ENCODE data around the gene RPP25.

The RPP25 gene

GRCh38 chr15:74956648-74957475 lies at the start of gene RPP25:
TSS of gene RPP25 (minus strand) at chr15:74956772. CDS start at chr15:74956583, 189 bp downstream.
- peak; percentile 79 for DNase-seq

GRCh38 chr15:75002398-75002797 lies 45.8 kb upstream of the RPP25 start:
- DNase-seq, result no peak

- no peak for DNase-seq
Measured at GRCh38 chr15:75001310-75001709, 44.7 kb upstream of the RPP25 start.

GRCh38 chr15:74997543-74997942 lies 41.0 kb upstream of the RPP25 start:
- DNase-seq, result no peak

GRCh38 chr15:74997141-74997540 lies 40.6 kb upstream of the RPP25 start:
- DNase-seq, result no peak

GRCh38 chr15:74995779-74996765 lies 39.5 kb upstream of the RPP25 start:
- DNase-seq, result no peak

- peak; percentile 86 for DNase-seq
Measured at GRCh38 chr15:74995182-74995778, 38.7 kb upstream of the RPP25 start, which contains the start of gene SCAMP5. TSS of gene SCAMP5 (plus strand) at chr15:74995563. CDS start at chr15:75011840, 16,277 bp downstream.

- DNase-seq, result no peak
Measured at GRCh38 chr15:74994685-74995084, 38.1 kb upstream of the RPP25 start.

GRCh38 chr15:74994236-74994635 lies 37.7 kb upstream of the RPP25 start:
- DNase-seq, result no peak

GRCh38 chr15:74992619-74993018 lies 36.0 kb upstream of the RPP25 start:
- no peak for DNase-seq

- DNase-seq, result no peak
Measured at GRCh38 chr15:74989527-74989926, 33.0 kb upstream of the RPP25 start.

- DNase-seq, result peak; percentile 25
Measured at GRCh38 chr15:74988007-74988800, 31.6 kb upstream of the RPP25 start.

GRCh38 chr15:74983725-74984231 lies 27.2 kb upstream of the RPP25 start:
- DNase-seq, result no peak

GRCh38 chr15:74982183-74982582 lies 25.6 kb upstream of the RPP25 start:
- DNase-seq, result no peak

GRCh38 chr15:74978503-74978902 lies 21.9 kb upstream of the RPP25 start:
- DNase-seq, result no peak

- no peak for DNase-seq
Measured at GRCh38 chr15:74978077-74978476, 21.5 kb upstream of the RPP25 start.

GRCh38 chr15:74977599-74977998 lies 21.0 kb upstream of the RPP25 start:
- DNase-seq, result no peak

- DNase-seq, result no peak
Measured at GRCh38 chr15:74976159-74976558, 19.6 kb upstream of the RPP25 start.

- no peak for DNase-seq
Measured at GRCh38 chr15:74967670-74968069, 11.1 kb upstream of the RPP25 start.

GRCh38 chr15:74964794-74965193 lies 8.2 kb upstream of the RPP25 start:
- no peak for DNase-seq

GRCh38 chr15:74963213-74963612 lies 6.6 kb upstream of the RPP25 start:
- DNase-seq, result no peak

GRCh38 chr15:74962671-74963070 lies 6.1 kb upstream of the RPP25 start:
- DNase-seq, result no peak

All from SHP77 treated with DMSO at 0.1 percent for 48 hours (cell line).